ENCODE results near the gene BACH2.
A peak's percentile ranks its signal among the peaks of the same experiment; 100 is the strongest.
"Not testable (repeated sequence)": the region's sequence is repeated elsewhere in the genome, so short reads cannot be mapped to it uniquely, and the experiment has no call there.

The BACH2 gene

DNA sequence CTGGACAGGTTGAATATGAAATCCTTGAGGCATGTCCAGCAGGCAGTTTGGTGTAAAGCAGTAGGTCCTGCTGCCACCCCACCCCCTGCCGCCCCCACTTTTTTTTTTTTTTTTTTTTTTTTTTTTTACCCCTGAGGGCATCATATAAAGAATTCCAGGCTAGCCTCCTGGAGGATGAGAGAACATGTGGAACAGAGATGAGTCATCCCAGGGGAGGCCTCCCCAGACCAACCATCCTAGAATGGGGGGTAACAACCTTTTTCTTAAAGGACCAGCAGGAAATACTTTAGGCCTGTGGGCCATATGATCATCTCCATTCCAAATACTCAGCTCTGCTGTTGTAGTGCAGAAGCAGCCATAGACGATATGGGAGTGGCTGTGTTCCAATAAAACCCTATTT is 231.5 kb downstream of the BACH2 start:
- no peak for DNase-seq (ENCODE audit: low spot score)

DNA sequence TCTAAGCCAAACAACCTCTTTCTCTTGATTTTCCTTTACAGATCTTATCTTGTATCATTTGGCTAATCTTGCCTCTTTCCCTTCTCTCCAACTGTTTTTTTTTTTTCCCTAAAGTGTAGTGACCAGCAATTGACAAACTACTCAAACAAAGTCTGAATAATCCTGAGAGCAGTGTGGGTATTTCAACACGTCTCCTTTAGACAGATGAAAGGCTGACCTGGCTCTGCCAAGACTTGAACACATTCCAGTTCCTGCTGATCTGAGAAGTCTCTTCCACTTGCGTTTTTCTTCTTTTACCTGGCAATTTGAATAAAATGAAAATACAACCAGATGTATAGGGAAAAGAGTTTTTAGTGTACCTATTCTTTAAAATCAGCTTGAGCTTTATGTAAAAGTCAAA is 234.0 kb downstream of the BACH2 start:
- no peak for DNase-seq (ENCODE audit: low spot score)

DNA sequence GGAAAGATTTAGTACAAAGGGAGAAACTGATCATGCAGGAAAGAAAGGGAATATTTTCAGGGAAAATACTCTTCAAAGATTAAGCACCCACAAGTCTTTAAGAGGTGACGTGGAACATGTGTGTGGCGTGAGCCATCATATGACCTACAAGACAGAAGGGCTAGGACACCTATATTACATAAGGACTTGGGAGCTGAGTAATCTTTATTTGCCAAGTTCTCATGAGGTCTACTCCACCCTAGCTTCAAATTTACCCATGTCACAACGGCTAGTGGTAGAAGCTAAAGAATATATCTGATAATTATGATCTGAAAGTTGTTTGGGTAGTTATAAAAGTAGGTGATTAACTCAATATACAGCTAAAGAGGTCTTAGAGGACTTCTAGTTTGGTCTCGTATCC is 234.6 kb downstream of the BACH2 start:
- no peak for DNase-seq (ENCODE audit: low spot score)

DNA sequence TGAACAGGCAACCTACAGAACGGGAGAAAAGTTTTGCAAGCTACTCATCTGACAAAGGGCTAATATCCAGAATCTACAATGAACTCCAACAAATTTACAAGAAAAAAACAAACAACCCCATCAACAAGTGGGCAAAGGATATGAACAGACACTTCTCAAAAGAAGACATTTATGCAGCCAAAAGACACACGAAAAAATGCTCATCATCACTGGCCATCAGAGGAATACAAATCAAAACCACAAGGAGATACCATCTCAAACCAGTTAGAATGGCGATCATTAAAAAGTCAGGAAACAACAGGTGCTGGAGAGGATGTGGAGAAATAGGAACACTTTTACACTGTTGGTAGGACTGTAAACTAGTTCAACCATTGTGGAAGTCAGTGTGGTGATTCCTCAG is 237.5 kb downstream of the BACH2 start:
- DNase-seq (ENCODE audit: low spot score), result not testable (repeated sequence)

DNA sequence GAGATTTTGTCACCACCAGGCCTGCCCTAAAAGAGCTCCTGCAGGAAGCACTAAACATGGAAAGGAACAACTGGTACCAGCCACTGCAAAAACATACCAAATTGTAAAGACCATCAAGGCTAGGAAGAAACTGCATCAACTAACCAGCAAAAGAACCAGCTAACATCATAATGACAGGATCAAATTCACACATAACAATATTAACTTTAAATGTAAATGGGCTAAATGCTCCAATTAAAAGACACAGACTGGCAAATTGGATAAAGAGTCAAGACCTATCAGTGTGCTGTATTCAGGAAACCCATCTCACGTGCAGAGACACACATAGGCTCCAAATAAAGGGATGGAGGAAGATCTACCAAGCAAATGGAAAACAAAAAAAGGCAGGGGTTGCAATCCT is 240.7 kb downstream of the BACH2 start:
- DNase-seq (ENCODE audit: low spot score), result not testable (repeated sequence)

DNA sequence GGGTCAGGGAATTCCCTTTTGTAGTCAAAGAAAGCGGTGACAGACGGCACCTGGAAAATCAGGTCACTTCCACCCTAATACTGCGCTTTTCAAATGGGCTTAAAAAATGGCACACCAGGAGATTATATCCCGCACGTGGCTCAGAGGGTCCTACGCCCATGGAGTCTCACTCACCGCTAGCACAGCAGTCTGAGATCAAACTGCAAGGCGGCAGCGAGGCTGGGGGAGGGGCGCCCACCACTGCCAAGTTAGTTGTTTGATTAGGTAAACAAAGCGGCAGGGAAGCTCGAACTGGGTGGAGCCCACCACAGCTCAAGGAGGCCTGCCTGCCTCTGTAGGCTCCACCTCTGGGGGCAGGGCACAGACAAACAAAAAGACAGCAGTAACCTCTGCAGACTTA is 242.4 kb downstream of the BACH2 start:
- not testable (repeated sequence) for DNase-seq (ENCODE audit: low spot score)

DNA sequence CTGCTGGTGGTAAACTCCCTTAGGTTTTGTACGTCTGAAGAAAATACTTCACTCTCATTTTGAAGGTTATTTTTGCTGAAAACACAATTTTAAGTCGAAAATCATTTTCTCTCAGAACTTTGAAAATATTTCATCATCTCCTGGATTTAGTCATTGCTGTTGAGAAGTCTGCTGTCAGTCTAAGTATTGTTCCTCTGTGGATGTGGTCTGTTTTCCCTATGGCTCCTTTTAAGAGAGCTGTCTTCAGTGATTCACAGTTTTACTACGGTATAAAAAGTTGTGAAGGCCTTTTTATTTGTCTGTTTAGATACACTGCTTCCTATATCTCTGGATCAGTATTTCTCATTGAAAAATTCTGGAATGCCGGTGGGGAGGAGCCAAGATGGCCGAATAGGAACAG is 243.0 kb downstream of the BACH2 start:
- DNase-seq (ENCODE audit: low spot score), result no peak

DNA sequence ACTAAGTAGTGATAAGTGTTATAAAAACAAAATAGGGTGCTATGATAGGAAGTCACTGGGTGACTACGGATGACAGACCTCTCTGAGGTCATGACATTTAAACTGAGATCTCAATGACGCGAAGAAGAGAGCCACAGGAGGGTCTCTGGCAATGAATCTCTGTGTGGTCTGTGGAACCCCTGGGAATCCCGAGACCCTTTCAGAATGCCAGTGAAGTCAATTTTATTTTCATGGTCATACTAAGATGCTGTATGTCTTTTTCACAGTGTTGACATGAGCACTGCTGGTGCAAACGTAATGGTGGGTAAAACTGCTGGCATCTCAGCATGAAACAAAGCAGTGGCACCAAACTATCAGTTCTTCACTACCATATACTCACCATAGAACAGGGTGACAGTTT is 247.3 kb downstream of the BACH2 start:
- no peak for DNase-seq (ENCODE audit: low spot score)

DNA sequence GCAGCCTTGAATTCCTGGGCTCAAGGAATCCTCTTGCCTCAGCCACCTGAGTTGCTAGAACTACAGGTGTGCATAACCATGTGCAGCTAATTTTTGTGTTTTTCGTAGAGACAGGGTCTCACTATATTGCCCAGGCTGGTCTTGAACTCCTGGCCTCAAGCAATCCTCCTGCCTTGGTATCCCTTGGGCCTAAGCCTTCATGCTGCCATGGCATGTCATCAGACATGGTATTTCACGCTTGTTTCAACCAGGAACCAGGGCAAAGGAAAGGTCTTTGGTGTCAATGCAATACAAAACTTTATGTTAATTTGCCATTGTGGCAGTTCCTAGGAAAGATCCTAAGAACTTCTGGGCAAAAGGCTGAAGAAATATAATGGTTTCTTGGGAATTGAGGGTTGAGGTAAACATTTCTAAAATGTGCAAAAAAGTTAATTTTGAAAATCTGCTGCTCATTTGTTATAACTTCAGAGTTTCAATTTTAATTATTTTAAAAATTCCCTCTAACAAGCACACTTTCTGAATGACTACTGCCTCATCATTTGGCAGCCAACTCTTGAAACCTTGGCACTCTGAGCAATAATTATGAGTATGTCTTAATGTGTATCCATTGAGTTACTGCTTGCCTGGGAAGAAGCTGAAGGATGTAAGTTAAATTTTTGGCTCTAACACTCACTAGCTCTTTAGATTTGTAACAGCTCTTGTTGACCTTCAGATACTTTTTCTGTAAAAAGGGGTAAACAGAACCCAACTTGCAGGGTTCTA is 248.3 kb downstream of the BACH2 start:
- DNase-seq (ENCODE audit: low spot score), result no peak

DNA sequence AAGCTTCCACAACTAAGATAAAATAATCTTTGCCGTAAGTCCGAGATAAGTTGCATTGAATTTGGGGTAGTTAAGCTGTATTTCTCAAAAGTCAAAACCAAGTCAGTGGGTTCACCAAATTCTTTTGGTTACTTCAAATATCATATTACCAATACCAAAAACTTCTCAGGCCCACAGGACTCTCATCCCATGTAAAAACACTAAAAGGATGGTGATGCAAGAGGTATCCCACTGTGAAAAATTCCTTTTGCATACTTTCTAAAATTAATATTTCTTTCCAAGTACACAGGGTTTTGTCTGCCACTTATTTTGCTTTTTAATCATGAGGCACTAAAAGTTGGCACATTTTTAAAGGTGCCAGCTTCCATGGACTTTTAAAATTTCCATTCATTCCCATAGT is 251.1 kb downstream of the BACH2 start:
- DNase-seq (ENCODE audit: low spot score), result no peak

DNA sequence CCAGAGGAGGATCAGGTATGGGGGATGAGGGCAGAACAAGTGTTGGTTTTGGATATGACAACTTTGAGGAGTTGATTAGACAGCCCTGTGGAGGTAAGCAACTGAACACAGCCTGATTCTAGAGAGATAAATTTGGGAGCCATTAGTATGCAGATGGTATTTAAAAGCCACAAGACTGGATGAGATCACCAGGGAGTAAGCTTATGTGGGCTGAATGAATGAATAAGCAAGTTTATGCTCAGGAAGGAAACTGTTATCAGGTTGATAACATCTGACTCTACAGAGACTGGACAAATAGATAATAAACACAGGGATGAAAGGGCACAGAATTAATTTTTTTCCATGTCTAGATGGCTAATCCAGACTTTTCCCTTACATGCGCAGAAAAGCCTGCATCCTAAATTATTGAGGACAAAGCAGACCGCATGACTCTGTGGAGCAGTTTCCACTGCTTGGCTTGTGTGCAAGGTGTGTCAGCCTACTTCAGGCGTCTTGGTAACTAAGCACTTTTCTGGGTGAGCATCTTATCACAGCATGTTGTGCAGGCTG is 251.7 kb downstream of the BACH2 start:
- DNase-seq (ENCODE audit: low spot score), result peak; percentile 28

DNA sequence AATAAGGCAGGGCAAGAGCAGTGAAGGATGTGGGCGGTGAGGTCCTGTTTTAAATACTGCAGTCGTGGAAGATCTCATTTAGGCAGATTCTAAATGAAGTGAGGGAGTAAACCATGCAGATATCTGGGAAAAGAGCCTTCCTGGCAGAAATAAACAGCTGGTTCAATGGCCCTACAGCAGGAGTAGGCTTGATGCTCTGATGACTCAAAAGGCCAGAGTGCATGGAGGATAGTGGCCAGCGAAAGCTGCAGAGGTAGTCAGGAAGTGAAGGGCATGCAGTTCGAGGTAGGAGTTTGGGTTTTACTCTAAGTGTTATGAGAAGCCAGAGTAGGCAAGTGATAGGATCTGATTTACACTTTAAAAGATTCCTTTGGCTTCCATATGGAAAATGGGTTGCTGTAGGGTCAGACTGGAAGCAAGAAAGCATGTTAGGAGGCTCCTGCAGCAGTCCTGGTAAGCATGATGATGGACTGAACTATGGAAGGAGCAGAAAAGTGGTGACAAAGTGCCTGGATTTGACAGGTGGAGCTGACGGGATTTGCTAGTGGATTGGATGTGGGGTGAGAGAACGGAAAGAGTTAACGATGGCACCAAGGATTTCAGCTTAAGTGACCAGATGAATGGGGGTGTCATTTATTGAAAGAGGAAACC is 252.3 kb downstream of the BACH2 start:
- DNase-seq (ENCODE audit: low spot score), result no peak

DNA sequence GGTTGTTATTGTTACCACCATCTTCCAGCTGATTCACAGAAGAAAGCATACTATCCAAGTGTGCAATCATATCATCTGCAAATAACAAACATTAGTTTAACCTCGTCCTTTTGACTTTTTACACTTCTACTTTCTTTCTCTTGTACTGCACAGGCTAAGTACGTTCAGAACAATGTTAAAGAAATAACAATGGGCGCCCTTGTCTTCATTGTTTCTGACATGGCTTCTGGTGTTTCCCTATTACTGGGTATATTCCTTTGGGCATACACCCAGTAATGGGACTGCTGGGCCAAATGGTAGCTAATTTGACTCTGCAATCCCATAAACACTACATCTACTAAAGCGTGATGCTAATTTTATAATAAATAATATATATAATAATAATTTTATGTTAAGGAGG is 255.7 kb downstream of the BACH2 start:
- peak; percentile 30 for DNase-seq (ENCODE audit: low spot score)

DNA sequence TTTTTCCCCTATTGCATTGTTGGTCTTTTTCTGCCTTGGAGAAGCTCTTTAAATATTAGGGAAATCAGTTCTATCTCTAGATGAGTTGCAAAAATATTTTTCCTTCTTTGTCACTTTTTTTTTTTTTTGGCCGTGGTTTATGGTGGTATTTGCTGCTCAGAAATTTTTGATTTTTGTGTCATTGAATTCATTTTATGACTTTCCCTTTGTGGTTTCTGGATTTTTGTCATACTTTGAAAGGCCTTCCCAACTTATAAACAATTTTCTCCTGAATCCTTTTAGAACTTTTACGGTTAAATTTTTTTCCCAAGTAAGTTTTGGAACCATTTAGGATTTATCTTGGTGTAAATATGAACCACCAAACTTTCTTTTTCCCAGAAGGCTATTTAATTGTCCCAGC is 256.7 kb downstream of the BACH2 start:
- DNase-seq (ENCODE audit: low spot score), result no peak

DNA sequence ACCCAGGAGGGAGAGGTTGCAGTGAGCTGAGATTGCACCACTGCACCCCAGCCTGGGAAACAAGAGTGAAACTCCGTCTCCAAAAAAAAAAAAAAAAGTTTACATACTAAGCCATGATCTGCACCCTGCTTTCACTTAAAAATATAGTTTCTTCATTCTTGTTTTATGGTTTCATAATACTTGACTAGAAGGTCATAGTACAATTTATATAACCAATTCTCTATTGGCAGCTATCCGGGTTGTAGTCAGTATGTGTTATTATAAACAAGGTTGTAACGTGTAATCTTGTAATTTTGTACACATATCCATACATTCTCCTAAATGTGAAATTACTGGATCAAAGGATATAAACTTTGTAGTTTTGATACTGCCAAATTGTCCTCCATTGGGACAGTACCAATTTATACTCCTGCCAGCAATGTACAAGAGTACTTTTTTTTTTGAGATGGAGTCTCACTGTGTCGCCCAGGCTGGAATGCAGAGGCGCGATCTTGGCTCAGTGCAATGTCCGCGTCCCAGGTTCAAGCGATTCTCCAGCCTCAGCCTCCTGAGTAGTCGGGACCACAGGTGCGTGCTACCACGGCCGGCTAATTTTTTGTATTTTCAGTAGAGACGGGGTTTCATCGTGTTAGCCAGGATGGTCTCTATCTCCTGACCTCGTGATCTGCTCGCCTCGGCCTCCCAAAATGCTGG is 257.5 kb downstream of the BACH2 start:
- DNase-seq (ENCODE audit: low spot score), result no peak

DNA sequence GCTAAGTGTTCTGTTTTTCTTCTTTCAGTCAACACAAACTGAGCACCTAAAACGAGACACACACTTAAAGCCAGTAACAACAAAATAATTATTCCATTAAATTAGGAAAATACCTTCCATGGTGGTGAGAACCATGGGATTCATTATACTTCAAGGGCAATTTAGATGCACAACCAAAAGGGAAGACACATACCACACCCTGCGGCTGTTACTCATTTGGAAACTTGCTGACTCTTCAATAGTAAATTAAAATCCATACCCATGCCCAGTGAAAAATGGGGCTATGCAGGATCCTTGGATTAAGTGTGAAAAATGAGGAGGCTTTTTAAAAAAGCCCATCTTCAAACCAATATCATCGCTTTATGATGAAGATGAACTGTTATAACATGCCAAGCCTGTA is 259.7 kb downstream of the BACH2 start:
- DNase-seq (ENCODE audit: low spot score), result no peak

DNA sequence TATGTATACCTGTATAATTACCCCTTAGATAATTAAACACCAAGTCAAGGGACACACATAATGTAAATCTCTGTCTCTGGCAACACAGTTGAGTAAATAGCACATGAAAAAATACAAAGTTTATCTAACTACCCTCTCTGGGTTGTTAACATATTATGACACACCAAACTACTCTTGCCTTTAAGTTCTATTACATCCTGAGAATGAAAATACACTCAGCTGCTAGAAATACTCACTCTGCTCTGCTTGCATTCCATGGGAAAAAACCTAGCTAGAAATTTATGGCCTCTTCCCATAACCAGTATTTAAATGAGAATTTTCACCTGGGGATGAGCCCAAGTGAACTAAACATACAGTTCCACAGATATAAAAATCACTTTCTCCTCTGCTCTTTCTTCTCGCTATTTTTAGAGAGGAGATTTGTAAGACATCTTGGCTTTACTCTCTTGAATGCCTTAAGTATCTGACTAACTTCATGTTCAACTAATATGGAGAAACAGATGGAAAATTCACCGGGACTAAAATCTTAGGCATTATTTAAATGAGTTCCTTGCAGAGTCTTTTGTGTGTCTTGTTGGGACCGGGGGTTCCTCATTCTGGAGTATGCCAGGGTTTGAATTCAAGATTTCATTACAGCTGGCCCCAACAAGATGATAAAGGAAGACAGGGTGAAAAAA is 261.5 kb downstream of the BACH2 start:
- DNase-seq (ENCODE audit: low spot score), result no peak

DNA sequence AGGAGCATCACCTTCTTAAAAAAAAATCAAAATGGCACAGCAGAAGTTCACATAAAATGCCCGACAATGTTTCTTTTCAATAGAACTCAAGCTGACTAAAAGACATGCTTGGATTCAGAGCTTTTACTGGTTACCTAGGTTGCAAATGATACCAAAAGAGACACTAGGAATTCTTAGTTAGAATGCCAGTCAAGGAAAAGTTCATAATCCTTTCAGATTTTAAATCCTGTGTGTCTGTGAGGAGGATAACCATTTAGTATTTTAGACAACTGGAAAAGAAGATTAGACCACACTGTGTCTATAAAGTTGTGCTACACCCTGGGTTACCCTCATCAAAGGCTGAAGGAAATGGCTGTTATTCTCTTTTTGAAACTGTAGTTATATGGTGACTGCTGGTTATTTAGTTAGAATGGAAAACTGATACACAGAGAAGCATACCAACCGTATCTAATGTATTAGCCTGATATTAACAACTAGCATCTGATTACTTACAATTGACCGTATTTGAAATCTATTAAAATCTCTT is 262.8 kb downstream of the BACH2 start:
- DNase-seq (ENCODE audit: low spot score), result no peak

DNA sequence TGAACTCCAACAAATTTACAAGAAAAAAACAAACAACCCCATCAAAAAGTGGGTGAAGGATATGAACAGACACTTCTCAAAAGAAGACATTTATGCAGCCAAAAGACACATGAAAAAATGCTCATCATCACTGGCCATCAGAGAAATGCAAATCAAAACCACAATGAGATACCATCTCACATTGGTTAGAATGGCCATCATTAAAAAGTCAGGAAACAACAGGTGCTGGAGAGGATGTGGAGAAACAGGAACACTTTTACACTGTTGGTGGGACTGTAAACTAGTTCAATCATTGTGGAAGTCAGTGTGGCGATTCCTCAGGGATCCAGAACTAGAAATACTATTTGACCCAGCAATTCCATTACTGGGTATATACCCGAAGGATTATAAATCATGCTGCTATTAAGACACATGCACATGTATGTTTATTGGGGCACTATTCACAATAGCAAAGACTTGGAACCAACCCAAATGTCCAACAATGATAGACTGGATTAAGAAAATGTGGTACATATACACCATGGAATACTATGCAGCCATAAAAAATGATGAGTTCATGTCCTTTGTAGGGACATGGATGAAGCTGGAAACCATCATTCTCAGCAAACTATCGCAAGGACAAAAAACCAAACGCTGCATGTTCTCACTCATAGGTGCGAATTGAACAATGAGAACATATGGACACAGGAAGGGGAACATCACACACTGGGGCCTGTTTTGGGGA is 264.0 kb downstream of the BACH2 start:
- DNase-seq (ENCODE audit: low spot score), result not testable (repeated sequence)

DNA sequence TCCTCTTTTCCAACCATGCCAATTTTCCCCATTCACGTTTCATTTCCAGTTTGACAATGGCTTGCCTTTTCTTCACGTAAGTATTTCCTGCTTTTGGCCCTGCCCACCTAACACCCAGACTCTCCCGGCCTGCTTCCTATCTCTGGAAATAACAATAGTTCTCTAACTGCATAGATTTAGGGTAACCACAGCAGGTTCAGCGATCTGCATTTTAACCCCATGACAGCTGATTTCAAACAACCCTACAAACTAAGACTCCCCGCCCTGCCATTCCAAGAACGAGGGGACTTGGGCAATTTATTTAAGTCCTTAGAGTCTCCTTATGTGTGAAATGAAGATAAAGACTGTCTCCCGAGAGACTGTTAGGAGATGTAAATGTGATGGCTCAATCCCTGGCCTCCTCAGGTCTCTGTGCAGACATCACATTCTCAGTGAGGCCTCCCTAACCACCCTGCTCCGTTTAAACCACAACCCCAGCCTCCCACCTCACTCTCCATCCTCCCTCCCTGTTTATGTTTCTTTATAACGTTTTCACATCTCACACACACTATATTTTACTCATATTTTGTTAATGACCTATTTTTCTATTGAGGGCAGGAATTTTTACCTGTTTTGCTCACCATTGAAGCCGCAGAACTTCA is 267.5 kb downstream of the BACH2 start:
- DNase-seq (ENCODE audit: low spot score), result no peak
